GM10248 (cell line): ENCODE measurements around the gene TDRD10.
A peak's percentile ranks its signal among the peaks of the same experiment; 100 is the strongest.

ENCODE experiments used
- CTCF ChIA-PET: fragments of 300-600 bp; sonication (Branson Sonifier 250); formaldehyde crosslinking; extraction: SDS; loops from one replicate; lab custom pipeline; 2021; ENCODE audit warnings: antibody characterized with exemption; lab: Yijun Ruan, JAX
- POLR2A ChIA-PET: fragments of 350-650 bp; sonication (Branson Sonifier 250); formaldehyde crosslinking; extraction: SDS; loops from one replicate; lab custom pipeline; 2020; ENCODE audit warnings: antibody characterized with exemption; lab: Yijun Ruan, JAX
- DNase-seq: peaks from one replicate; pipeline ENCODE4 v3.0.0; 2012; ENCODE audit errors: extremely low spot score
- TF ChIP-seq, protein P1 (sequence below): IDR thresholded peaks from 2 replicates; pipeline ENCODE4 v1.5.1; 2012; ENCODE audit warnings: mild to moderate bottlenecking, low read depth; ENCODE audit errors: extremely low read depth, missing control alignments, control extremely low read depth

Gene TDRD10

DNA sequence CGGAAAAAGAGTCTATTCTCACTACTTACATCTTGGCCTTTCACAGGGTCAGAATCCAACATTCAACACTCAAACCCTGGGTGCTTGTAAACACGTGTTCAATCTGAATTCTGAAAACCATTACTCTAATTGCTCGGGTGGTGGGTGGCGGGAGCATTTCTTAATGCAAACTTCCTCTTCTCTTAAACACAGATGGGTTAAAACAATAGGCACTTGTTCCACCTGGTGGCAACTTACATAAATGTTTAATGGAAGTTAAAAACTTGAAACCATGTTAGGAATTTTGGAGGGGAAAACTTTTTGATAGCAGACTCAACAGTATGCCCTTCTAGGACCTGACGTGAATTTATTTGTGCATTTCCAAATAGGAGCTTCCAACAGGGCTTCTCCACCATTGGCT is 23.4 kb upstream of the TDRD10 start:
- ChIA-PET CTCF (interaction anchor here (1.0 to 11.7 kb wide), 40 partner anchors 11 to 606 kb away, joined by 3 to 369 read pairs (median 5); partner anchors contain the start of genes PMVK and UBE2Q1), POLR2A (no interaction called here)
- DNase-seq = peak; percentile 47
- TF ChIP-seq, protein P1, sequence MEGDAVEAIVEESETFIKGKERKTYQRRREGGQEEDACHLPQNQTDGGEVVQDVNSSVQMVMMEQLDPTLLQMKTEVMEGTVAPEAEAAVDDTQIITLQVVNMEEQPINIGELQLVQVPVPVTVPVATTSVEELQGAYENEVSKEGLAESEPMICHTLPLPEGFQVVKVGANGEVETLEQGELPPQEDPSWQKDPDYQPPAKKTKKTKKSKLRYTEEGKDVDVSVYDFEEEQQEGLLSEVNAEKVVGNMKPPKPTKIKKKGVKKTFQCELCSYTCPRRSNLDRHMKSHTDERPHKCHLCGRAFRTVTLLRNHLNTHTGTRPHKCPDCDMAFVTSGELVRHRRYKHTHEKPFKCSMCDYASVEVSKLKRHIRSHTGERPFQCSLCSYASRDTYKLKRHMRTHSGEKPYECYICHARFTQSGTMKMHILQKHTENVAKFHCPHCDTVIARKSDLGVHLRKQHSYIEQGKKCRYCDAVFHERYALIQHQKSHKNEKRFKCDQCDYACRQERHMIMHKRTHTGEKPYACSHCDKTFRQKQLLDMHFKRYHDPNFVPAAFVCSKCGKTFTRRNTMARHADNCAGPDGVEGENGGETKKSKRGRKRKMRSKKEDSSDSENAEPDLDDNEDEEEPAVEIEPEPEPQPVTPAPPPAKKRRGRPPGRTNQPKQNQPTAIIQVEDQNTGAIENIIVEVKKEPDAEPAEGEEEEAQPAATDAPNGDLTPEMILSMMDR = peak; percentile 3

DNA sequence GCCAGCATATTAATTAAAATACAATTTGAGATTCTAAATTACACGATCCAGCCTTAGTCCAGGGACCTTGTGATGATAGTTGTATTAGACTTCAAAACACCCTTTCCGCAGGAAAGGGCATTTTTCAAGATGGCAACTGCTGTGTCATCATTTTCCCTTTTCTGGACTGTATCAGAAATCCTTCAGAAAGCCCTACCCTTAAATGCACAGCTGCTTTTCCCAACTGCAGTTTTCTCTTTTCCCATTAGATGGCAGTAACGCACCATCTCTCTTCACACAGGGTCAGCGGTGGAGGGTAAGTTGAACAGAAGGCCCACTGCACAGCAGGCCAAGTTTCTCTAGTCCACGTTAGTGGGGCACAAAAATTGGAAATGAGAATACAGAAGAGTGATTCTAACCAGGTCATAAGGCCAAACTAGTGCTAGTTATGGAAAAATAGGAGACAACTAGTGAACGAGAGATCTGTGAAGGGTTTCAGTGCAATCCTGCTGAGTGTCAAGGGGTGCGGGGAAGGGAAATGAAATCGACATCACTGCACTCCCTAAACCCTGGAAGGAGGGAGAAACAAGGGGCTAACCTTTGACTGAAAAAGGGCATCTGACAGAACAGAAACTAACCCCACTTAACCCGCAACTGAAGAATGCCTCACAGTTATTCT is 22.1 kb upstream of the TDRD10 start:
- CTCF ChIA-PET = interaction anchor here (0.6 to 11.7 kb wide), 63 partner anchors 8 to 605 kb away, joined by 3 to 369 read pairs (median 4); partner anchors contain the start of genes AQP10, PMVK and UBE2Q1
- TF ChIP-seq, protein P1 = peak; percentile 81
- POLR2A ChIA-PET = interaction anchor here (0.5 to 0.6 kb wide), 2 partner anchors 93 to 154 kb away, joined by 3 read pairs; no protein-coding TSS in a partner anchor
- peak; percentile 74 for DNase-seq

DNA sequence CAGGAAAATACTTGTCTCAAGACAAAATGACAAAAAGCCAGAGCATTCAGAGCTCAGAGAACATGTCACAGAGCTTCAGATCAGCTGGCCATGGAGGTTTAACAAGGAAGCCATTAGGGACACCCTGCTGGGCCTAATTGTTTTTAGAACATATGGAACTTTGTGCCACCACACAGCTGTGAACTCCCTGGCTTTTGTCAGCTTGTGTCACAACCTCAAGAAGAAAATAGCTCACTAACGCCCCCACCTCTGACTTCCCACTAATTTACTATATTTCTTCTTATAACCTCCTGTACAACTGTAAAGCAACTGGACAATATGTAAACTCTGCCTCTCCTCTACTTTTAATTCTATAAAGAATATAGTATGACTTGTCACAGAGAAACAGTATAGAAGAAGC is 21.0 kb upstream of the TDRD10 start:
- DNase-seq = no peak
- TF ChIP-seq, protein P1 = no peak
- ChIA-PET POLR2A (interaction anchor here (1.3 kb wide), 1 partner anchor 68 kb away, joined by 3 read pairs; no protein-coding TSS in a partner anchor), CTCF (interaction anchor here (0.7 to 11.7 kb wide), 33 partner anchors 8 to 604 kb away, joined by 3 to 369 read pairs (median 4); partner anchors contain the start of gene UBE2Q1)

DNA sequence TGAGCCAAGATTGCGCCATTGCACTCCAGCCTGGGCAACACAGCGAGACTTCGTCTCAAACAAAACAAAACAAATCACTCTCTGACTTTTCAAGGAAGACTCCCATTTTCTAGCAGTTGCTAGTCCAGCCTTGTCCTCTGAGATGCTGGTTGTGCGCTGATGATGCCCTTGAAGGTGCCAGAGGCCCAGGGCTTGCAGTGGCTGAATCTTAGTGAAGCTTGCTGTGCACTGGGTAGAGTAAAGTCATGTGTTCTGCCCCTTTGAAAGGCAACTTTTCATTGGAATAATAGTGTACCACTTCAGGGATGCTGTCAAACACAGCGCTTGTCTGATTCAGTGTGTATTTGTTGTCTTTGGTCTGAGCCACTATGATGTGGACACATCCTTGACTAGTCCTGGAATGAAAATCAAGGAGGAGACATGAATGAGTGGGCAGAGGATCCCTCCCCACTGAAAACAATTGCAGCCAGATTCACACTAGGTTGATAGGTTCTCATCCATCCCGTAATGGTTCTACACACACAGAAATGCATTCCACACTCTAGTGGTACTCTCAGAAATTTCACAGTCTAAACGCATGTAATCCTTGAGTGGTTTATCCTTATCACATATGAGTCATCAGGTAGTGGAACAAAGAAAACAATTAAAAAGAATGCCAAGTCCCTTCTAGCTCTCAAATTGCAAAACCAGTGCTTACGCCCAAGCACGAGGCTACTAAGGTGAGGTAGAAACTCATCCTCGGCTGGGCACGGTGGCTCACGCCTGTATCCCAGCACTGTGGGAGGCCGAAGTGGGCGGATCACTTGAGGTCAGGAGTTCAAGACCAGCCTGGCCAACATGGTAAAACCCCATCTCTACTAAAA is 17.8 kb upstream of the TDRD10 start:
- DNase-seq = no peak
- CTCF ChIA-PET = interaction anchor here (0.9 to 11.7 kb wide), 4 partner anchors 12 to 578 kb away, joined by 3 to 369 read pairs (median 9); partner anchors contain the start of gene UBE2Q1
- TF ChIP-seq, protein P1 = no peak
- POLR2A ChIA-PET = no interaction called here

DNA sequence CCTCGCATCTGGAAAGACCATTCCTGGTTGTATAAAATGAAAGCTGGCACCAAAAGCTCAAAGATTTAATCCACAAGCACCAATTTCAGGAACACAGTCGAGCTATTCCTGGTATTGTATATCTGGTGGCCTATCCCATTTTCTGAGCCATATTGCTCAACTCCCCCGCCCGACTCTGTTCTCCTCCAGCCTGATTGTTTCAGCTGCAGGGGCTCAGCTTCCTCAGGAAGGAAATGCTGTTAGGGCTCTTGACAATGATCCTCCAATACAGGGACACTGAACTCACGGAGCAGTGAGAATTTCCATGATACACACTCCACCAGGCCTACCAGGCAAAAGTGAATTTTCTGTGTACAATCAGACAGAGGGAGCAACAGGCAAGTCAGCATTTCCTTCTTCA is 16.9 kb upstream of the TDRD10 start:
- POLR2A ChIA-PET = no interaction called here

More for the DNA sequence above, 16.9 kb upstream of the TDRD10 start:
- TF ChIP-seq, protein P1 = no peak
- CTCF ChIA-PET = interaction anchor here (1.1 to 11.7 kb wide), 3 partner anchors 11 to 66 kb away, joined by 4 to 369 read pairs (median 14); partner anchors contain the start of gene UBE2Q1
- DNase-seq = no peak
